ENCODE results near the gene XPOT. TPM values are rescaled to one million over a fixed set of nuclear protein-coding genes. Genes with fewer than 3 reads are reported as not detected.
A peak's percentile ranks its signal among the peaks of the same experiment; 100 is the strongest.

The XPOT gene
- total RNA-seq, 1 donor from 2014 or later: 46.5 TPM

GRCh38 chr12:64450711-64451486 lies 46.7 kb downstream of the XPOT start:
- peaks cover 17% of the 10 kb centered on the region for H3K4me1 Mint-ChIP-seq (ENCODE audit: unreplicated experiment)
- H3K36me3 Mint-ChIP-seq (ENCODE audit: low read depth, unreplicated experiment): peaks cover 4% of the 10 kb centered on the region
- H3K4me3 Mint-ChIP-seq (ENCODE audit: unreplicated experiment): peak overlapping the region; percentile 96
- no peaks in the 10 kb centered on the region for H3K9me3 Mint-ChIP-seq (ENCODE audit: unreplicated experiment)
- H3K27me3 Mint-ChIP-seq (ENCODE audit: unreplicated experiment): peaks cover 6% of the 10 kb centered on the region
- peak; percentile 5 for DNase-seq (ENCODE audit: low spot score)
- TF ChIP-seq, protein P1, sequence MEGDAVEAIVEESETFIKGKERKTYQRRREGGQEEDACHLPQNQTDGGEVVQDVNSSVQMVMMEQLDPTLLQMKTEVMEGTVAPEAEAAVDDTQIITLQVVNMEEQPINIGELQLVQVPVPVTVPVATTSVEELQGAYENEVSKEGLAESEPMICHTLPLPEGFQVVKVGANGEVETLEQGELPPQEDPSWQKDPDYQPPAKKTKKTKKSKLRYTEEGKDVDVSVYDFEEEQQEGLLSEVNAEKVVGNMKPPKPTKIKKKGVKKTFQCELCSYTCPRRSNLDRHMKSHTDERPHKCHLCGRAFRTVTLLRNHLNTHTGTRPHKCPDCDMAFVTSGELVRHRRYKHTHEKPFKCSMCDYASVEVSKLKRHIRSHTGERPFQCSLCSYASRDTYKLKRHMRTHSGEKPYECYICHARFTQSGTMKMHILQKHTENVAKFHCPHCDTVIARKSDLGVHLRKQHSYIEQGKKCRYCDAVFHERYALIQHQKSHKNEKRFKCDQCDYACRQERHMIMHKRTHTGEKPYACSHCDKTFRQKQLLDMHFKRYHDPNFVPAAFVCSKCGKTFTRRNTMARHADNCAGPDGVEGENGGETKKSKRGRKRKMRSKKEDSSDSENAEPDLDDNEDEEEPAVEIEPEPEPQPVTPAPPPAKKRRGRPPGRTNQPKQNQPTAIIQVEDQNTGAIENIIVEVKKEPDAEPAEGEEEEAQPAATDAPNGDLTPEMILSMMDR (IDR thresholded peaks at IDR 0.05; ENCODE audit: unreplicated experiment): no peak
- peak overlapping the region; percentile 48 for H3K27ac Mint-ChIP-seq (ENCODE audit: unreplicated experiment)

DNA sequence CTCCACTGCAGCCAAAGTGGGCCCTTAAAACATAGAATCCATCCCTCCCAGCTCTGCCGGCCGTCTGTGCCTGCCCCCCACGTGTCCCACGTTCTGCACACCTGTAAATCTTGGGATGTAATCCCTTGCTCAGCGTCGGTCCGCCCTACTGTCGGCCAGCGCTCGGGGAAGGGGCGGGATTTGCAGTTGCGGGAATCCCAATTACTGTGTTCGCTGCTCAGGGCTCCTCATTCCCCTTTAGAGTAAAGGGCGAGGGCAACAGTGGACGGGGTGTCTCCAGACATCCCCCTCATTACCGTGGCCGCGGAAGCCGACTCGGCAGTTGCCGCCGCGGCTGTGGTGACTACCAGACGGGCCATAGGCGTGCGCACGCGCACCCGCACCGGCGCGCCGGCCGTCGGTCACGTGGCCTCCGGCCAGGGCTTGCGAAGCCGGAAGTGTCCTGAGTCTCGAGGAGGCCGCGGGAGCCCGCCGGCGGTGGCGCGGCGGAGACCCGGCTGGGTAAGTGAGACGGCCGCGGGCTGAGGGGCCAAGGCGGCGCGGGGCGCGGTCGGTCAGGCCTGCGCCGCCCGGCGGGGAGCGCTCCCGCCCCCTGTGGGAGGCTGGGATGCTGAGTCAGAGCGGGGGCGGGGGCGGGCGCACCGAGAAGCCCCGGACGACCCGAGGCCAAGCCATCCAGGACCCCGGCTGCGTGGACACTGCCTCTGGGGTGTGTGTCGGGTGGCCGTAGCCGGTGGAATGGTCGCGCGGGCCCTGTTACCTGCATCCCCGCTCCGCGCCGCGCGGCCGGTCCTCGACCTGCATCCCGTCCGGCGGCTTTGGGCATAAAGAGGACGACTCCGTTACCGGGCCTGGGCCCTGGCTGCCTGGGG lies 47.7 kb downstream of the XPOT start, which contains the start of gene TBK1:
TBK1 (plus strand) TSS at position 434 of the 872 bp plus-strand sequence. CDS start 3,751 bp downstream, outside the sequence.
- H3K4me3 Mint-ChIP-seq (ENCODE audit: unreplicated experiment): peak within 1 kb of the TSS; percentile 96
- H3K27me3 Mint-ChIP-seq (ENCODE audit: unreplicated experiment): peaks cover 6% of the 10 kb centered on the region
- H3K9me3 Mint-ChIP-seq (ENCODE audit: unreplicated experiment): no peaks in the 10 kb centered on the region
- H3K4me1 Mint-ChIP-seq (ENCODE audit: unreplicated experiment): peaks cover 19% of the 10 kb centered on the region
- peak; percentile 89 for DNase-seq (ENCODE audit: low spot score)
- H3K27ac Mint-ChIP-seq (ENCODE audit: unreplicated experiment): peak within 1 kb of the TSS; percentile 97
- TF ChIP-seq, protein P1 (IDR thresholded peaks at IDR 0.05; ENCODE audit: unreplicated experiment): no peak
- no peaks in the 10 kb centered on the region for H3K36me3 Mint-ChIP-seq (ENCODE audit: low read depth, unreplicated experiment)

DNA sequence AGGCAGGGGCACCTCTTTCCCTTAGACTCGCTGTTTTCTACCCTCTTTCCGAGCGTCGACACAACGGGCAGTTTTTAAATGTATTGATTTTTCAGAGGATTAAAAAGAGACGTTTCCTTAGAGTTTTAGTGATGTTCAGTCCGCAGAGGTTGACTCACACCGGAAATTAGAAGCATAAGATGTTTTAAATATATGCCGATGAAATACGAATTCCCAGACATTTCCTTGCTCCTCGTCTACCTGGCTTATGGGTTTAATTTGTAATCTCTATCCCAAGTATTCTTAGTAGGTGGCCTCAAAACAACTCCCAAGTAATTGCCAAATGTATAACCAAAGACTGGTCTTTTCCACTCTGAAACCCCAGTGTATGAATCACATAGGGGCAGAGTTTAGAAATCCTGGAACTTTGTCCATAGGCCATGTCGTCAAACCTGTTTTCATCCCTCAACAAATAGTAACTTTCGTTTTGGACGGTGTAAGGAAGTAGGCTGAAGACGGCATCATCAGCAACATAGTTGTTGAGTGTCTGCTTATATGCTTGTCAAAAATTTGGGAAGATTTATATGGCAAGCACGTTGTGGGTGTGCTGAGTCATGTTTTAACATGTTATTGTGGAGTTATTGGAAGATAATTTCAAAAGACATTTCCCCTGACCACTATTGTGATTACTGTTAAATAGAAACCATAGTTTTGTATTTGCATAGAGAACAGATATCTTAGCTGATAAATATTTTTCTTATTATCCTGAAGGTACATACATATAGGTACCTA lies 48.6 kb downstream of the XPOT start:
- no peak for DNase-seq (ENCODE audit: low spot score)
- Mint-ChIP-seq H3K4me3 (ENCODE audit: unreplicated experiment) (peak overlapping the region; percentile 94), H3K27ac (ENCODE audit: unreplicated experiment) (peak overlapping the region; percentile 97), H3K4me1 (ENCODE audit: unreplicated experiment) (peaks cover 27% of the 10 kb centered on the region), H3K36me3 (ENCODE audit: low read depth, unreplicated experiment) (peaks cover 2% of the 10 kb centered on the region), H3K9me3 (ENCODE audit: unreplicated experiment) (no peaks in the 10 kb centered on the region), H3K27me3 (ENCODE audit: unreplicated experiment) (peaks cover 6% of the 10 kb centered on the region)
- TF ChIP-seq, protein P1 (IDR thresholded peaks at IDR 0.05; ENCODE audit: unreplicated experiment): no peak

DNA sequence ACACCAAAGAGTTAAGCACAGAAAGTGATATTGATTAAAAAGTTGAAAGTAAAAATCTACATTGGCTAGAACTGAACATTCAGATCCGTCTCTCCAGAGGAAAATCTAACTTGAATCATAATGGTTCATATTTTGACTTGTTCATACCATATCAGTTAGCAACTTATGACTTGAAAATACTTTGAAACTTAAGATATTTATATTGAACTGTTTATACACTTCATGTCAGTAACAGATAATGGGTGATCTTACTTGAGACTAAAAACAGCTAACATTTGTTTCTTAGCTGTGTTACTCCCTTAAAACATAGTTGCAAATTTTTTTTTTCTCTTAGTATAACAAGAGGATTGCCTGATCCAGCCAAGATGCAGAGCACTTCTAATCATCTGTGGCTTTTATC lies 51.3 kb downstream of the XPOT start:
- Mint-ChIP-seq H3K27ac (ENCODE audit: unreplicated experiment) (no peak overlapping the region), H3K4me1 (ENCODE audit: unreplicated experiment) (peaks cover 42% of the 10 kb centered on the region), H3K36me3 (ENCODE audit: low read depth, unreplicated experiment) (peaks cover 4% of the 10 kb centered on the region), H3K27me3 (ENCODE audit: unreplicated experiment) (peaks cover 5% of the 10 kb centered on the region), H3K4me3 (ENCODE audit: unreplicated experiment) (no peak overlapping the region), H3K9me3 (ENCODE audit: unreplicated experiment) (no peaks in the 10 kb centered on the region)
- no peak for DNase-seq (ENCODE audit: low spot score)
- TF ChIP-seq, protein P1 (IDR thresholded peaks at IDR 0.05; ENCODE audit: unreplicated experiment): no peak

All from endothelial cell (in vitro differentiated cells).